Tibial artery (tissue), 4 donors: ENCODE data around the gene MYZAP.

ENCODE experiments used
- DNase-seq, 2 donors: peaks; one replicate each; pipeline ENCODE4 v3.0.0-alpha.2; 2019
- H3K27ac ChIP-seq, 2 donors: fragments of 200-600 bp; sonication (generic) in 1 of 2; 1 replicate in 1 of 2; 2 replicates in 1 of 2; pipeline ENCODE4 v1.5.1; 2018 to 2019; ENCODE audit warnings: mild to moderate bottlenecking in 1 of 2
- H3K27me3 ChIP-seq, 2 donors: fragments of 200-600 bp; sonication (generic) in 1 of 2; one replicate each; pipeline versions ENCODE4 v1.5.1 to v1.6.0; 2016 to 2019
- H3K36me3 ChIP-seq, 3 donors: fragments of 200-600 bp; sonication (generic) in 2 of 3; one replicate each; pipeline ENCODE4 v1.5.1; 2016 to 2019; ENCODE audit warnings: mild to moderate bottlenecking in 2 of 3
- H3K4me1 ChIP-seq, 4 donors: fragments of 200-600 bp; sonication (generic) in 2 of 4; 1 replicate in 3 of 4; 2 replicates in 1 of 4; pipeline ENCODE4 v1.5.1; 2016 to 2019
- H3K4me3 ChIP-seq, 2 donors: fragments of 200-600 bp; sonication (generic) in 1 of 2; 1 replicate in 1 of 2; 2 replicates in 1 of 2; pipeline ENCODE4 v1.5.1; 2018 to 2019; ENCODE audit warnings: mild to moderate bottlenecking in 2 of 2
- H3K9me3 ChIP-seq, 3 donors: fragments of 200-600 bp; sonication (generic) in 1 of 3; one replicate each; pipeline ENCODE4 v1.5.1; 2016 to 2019
- CTCF ChIP-seq, 2 experiments: fragments of 200-600 bp in 1 of 2; fragments of 450-650 bp in 1 of 2; IDR thresholded peaks; one replicate each; pipeline ENCODE4 v1.5.1; 2017 to 2019; ENCODE audit warnings: antibody characterized with exemption in 2 of 2, mild to moderate bottlenecking in 1 of 2, moderate library complexity in 1 of 2
- intact Hi-C: fragments of 100-400 bp; cut with DNase I; formaldehyde crosslinking; loops from one replicate; pipeline ENCODE4 v1.15.0; 2023; ENCODE audit warnings: low total_unique reads

MYZAP gene

GRCh38 chr15:57562196-57562769 lies 29.4 kb upstream of the MYZAP start:
- no peak for DNase-seq
- no peak for TF ChIP-seq CTCF (IDR thresholded peaks at IDR 0.05)
- Histone ChIP-seq H3K9me3 (no peaks in the 10 kb centered on the region), H3K27ac (no peak overlapping the region), H3K27me3 (no peaks in the 10 kb centered on the region), H3K4me1 (no peaks in the 10 kb centered on the region), H3K4me3 (no peak overlapping the region), H3K36me3 (no peaks in the 10 kb centered on the region)
- intact Hi-C loops = loop anchor here (5.0 kb wide), 1 partner anchor 300 kb away; no protein-coding TSS in a partner anchor

- no peaks in the 10 kb centered on the region for H3K27me3 ChIP-seq
- intact Hi-C loops = loop anchor here (5.0 kb wide), 1 partner anchor 299 kb away; no protein-coding TSS in a partner anchor
- H3K4me1 ChIP-seq = no peaks in the 10 kb centered on the region
- H3K4me3 ChIP-seq = no peak overlapping the region
- no peak for TF ChIP-seq CTCF (IDR thresholded peaks at IDR 0.05)
- no peak for DNase-seq
- no peaks in the 10 kb centered on the region for H3K9me3 ChIP-seq
- H3K27ac ChIP-seq = no peak overlapping the region
- H3K36me3 ChIP-seq = no peaks in the 10 kb centered on the region
Measured at GRCh38 chr15:57563416-57563815, 28.3 kb upstream of the MYZAP start.

- no peaks in the 10 kb centered on the region for H3K36me3 ChIP-seq
- no peak overlapping the region for H3K27ac ChIP-seq
- H3K9me3 ChIP-seq = no peaks in the 10 kb centered on the region
- DNase-seq = no peak
- H3K4me3 ChIP-seq = no peak overlapping the region
- no peaks in the 10 kb centered on the region for H3K4me1 ChIP-seq
- no peaks in the 10 kb centered on the region for H3K27me3 ChIP-seq
- intact Hi-C loops = no loop called here
- no peak for TF ChIP-seq CTCF (IDR thresholded peaks at IDR 0.05)
Measured at GRCh38 chr15:57565311-57565710, 26.4 kb upstream of the MYZAP start.

GRCh38 chr15:57566834-57567233 lies 24.9 kb upstream of the MYZAP start:
- H3K27me3 ChIP-seq = no peaks in the 10 kb centered on the region
- no peaks in the 10 kb centered on the region for H3K36me3 ChIP-seq
- no peak for DNase-seq
- no peak overlapping the region for H3K27ac ChIP-seq
- intact Hi-C loops = no loop called here
- H3K4me3 ChIP-seq = no peak overlapping the region
- H3K9me3 ChIP-seq = no peaks in the 10 kb centered on the region
- TF ChIP-seq CTCF (IDR thresholded peaks at IDR 0.05) = no peak
- H3K4me1 ChIP-seq = no peaks in the 10 kb centered on the region

GRCh38 chr15:57567891-57568290 lies 23.8 kb upstream of the MYZAP start:
- no peak for DNase-seq
- TF ChIP-seq CTCF (IDR thresholded peaks at IDR 0.05) = no peak
- H3K4me1 ChIP-seq = no peaks in the 10 kb centered on the region
- intact Hi-C loops = no loop called here
- H3K4me3 ChIP-seq = no peak overlapping the region
- H3K36me3 ChIP-seq = no peaks in the 10 kb centered on the region
- H3K27me3 ChIP-seq = no peaks in the 10 kb centered on the region
- H3K9me3 ChIP-seq = no peaks in the 10 kb centered on the region
- no peak overlapping the region for H3K27ac ChIP-seq

GRCh38 chr15:57568299-57568698 lies 23.4 kb upstream of the MYZAP start:
- TF ChIP-seq CTCF (IDR thresholded peaks at IDR 0.05) = no peak
- Histone ChIP-seq H3K27me3 (no peaks in the 10 kb centered on the region), H3K9me3 (no peaks in the 10 kb centered on the region), H3K4me1 (no peaks in the 10 kb centered on the region), H3K36me3 (no peaks in the 10 kb centered on the region), H3K4me3 (no peak overlapping the region), H3K27ac (no peak overlapping the region)
- intact Hi-C loops = no loop called here
- DNase-seq = no peak
